H54 (cell line): Measurements from ENCODE around the gene GNG7.
"Not testable (repeated sequence)": the region's sequence is repeated elsewhere in the genome, so short reads cannot be mapped to it uniquely, and the experiment has no call there.

ENCODE experiments used
- DNase-seq: peaks from one replicate; pipeline ENCODE4 v3.0.0; 2011; ENCODE audit warnings: low spot score, mixed read lengths; ENCODE audit not compliant: insufficient read length
- FAIRE-seq: peaks from 3 replicates; lab custom pipeline; 2011; peaks lifted over from hg19 to GRCh38; lab: Jason Lieb, UNC
- POLR2A ChIP-seq: IDR thresholded peaks from 2 replicates; pipeline ENCODE4 v1.6.1; 2011; ENCODE audit warnings: low read depth, mild to moderate bottlenecking, low read length

GNG7 gene

GRCh38 chr19:2579678-2580280 lies 122.7 kb downstream of the GNG7 start:
- TF ChIP-seq POLR2A, result no peak
- FAIRE-seq, result no peak
- DNase-seq, result no peak

GRCh38 chr19:2578901-2579677 lies 123.4 kb downstream of the GNG7 start:
- FAIRE-seq, result no peak
- DNase-seq, result peak; percentile 99
- peak; percentile 25; the same call in 1 of the 2 replicates for TF ChIP-seq POLR2A

GRCh38 chr19:2578391-2578890 lies 124.1 kb downstream of the GNG7 start:
- no peak for TF ChIP-seq POLR2A
- peak; percentile 89 for DNase-seq
- no peak for FAIRE-seq

GRCh38 chr19:2577722-2578335 lies 124.7 kb downstream of the GNG7 start:
- FAIRE-seq (no peak), DNase-seq (no peak)
- no peak for TF ChIP-seq POLR2A

GRCh38 chr19:2575734-2576481 lies 126.6 kb downstream of the GNG7 start:
- DNase-seq (no peak), FAIRE-seq (no peak)

GRCh38 chr19:2574971-2575630 lies 127.4 kb downstream of the GNG7 start:
- FAIRE-seq (no peak), DNase-seq (no peak)
- TF ChIP-seq POLR2A, result no peak

More at GRCh38 chr19:2575734-2576481, 126.6 kb downstream of the GNG7 start:
- no peak for TF ChIP-seq POLR2A

- no peak for FAIRE-seq
- DNase-seq, result no peak
- no peak for TF ChIP-seq POLR2A
Measured at GRCh38 chr19:2574478-2574931, 128.0 kb downstream of the GNG7 start.

GRCh38 chr19:2573916-2574315 lies 128.6 kb downstream of the GNG7 start:
- DNase-seq (no peak), FAIRE-seq (no peak)
- no peak for TF ChIP-seq POLR2A

GRCh38 chr19:2572152-2572551 lies 130.3 kb downstream of the GNG7 start:
- FAIRE-seq, DNase-seq: not testable (repeated sequence)

- no peak for DNase-seq
- FAIRE-seq, result no peak
- TF ChIP-seq POLR2A, result no peak
Measured at GRCh38 chr19:2569596-2570465, 132.7 kb downstream of the GNG7 start.

- no peak for TF ChIP-seq POLR2A
- no peak for DNase-seq
- FAIRE-seq, result no peak
Measured at GRCh38 chr19:2567996-2568395, 134.5 kb downstream of the GNG7 start.

- TF ChIP-seq POLR2A, result no peak
- FAIRE-seq, result no peak
- DNase-seq, result no peak
Measured at GRCh38 chr19:2567580-2567979, 134.9 kb downstream of the GNG7 start.

GRCh38 chr19:2563546-2563945 lies 138.9 kb downstream of the GNG7 start:
- FAIRE-seq, DNase-seq: not testable (repeated sequence)
